ENCODE results near the gene MYG1.
"Not testable (repeated sequence)": the region's sequence is repeated elsewhere in the genome, so short reads cannot be mapped to it uniquely, and the experiment has no call there.

Gene MYG1

DNA sequence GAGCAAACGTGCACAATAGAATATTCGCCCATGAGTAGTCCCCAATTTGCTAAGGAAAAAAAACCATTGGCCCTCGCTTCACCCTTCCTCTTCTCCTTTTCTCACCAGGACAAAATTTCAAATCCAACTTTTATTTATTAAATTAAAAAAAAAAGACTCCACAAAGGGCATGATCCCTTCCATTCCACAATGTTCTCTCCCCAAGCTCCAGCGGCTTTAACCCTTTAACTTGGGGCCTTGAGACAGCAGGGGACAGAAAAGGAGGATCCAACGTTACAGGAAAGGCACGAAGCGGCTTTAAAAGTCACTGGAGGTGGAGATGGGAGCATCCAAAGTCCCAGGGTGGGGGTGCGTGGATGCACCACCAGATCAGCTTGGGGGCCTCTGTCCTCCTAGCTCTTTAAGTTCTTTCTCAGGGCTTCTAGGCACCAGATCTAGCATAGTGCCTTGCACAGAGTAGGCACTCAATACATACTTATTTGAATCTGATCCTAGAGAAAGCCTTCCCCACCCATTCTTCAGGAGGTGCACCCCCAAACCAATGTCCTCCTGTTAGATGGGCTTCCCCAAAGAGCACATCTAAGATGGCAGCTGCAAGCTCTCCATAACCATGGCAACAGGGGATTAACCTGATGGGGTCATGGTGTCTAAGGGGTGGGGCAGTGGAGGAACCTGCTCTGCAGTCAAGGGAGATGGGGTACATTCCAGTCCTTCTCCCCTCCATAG, 27.1 kb downstream of the MYG1 start:
- no peak for DNase-seq (ENCODE audit: low spot score in 2 of 2)
- Histone ChIP-seq H3K36me3 (replicated peaks) (no peaks in the 10 kb centered on the region), H3K27me3 (ENCODE audit: low read depth) (no peaks in the 10 kb centered on the region), H3K9me3 (no peaks in the 10 kb centered on the region), H3K4me3 (no peak overlapping the region), H3K4me1 (peaks cover 11% of the 10 kb centered on the region)
- in situ Hi-C loops (cut with MboI; ENCODE audit: low sequenced_read_pairs) = loop anchor here (10.0 kb wide), 1 partner anchor 178 kb away; the partner anchor contains the start of genes NPFF and TARBP2

DNA sequence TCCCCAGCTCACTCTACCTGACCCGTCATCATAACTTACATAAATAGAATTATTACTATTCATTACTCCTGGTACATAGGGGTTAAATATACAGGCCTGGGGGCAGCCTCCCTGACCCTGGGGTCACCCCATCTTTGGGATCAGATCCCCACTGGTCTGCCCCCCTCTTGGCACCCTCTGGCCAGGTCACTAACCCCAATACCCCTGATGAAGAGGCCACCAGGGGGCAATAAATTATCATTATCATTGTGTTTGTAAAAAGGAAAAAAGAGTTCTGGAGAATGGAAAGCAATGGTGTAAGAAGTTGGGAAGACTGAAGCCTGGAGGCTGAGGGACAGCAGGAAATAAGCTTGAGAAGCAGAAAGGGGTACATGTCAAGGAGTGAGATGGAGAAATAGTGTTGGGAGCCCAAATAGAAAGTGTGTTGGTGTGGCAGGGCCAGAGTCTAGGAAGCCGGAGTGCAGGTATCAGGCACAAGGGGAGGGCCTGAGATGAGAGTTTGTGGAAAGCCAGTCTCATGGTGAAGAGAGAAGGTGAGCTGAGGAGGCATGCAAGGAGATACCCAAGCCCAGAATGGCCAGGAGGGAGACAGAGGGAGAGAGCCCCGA, 28.0 kb downstream of the MYG1 start:
- H3K36me3 ChIP-seq (replicated peaks) = no peaks in the 10 kb centered on the region
- no peaks in the 10 kb centered on the region for H3K27me3 ChIP-seq (ENCODE audit: low read depth)
- H3K9me3 ChIP-seq = no peaks in the 10 kb centered on the region
- H3K4me1 ChIP-seq = peaks cover 8% of the 10 kb centered on the region
- in situ Hi-C loops (cut with MboI; ENCODE audit: low sequenced_read_pairs) = loop anchor here (10.0 kb wide), 1 partner anchor 177 kb away; the partner anchor contains the start of genes NPFF and TARBP2
- H3K4me3 ChIP-seq = no peak overlapping the region
- no peak for DNase-seq (ENCODE audit: low spot score in 2 of 2)

DNA sequence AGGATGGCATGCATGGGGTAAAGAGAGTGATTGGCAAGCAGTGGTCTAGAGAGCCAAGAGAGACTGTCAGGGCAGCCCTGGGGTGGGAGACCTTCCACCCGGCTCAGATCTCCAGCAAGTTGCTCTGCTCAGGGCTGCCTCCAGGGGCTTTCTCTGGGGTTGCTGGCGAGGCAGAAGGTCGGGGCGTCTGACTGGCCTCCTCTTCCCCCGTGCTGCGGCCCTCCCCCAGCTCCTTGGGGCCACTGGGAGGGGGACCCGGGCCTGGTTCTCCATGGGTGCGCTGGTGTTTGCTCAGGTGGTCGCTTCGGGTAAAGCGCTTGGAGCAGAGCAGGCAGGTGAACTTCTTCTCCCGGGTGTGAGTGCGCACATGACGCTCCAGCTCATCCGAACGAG, 28.5 kb downstream of the MYG1 start:
- Histone ChIP-seq H3K4me3 (no peak overlapping the region), H3K9me3 (no peaks in the 10 kb centered on the region), H3K4me1 (peaks cover 8% of the 10 kb centered on the region), H3K36me3 (replicated peaks) (no peaks in the 10 kb centered on the region), H3K27me3 (ENCODE audit: low read depth) (no peaks in the 10 kb centered on the region)
- DNase-seq (ENCODE audit: low spot score in 2 of 2) = no peak
- in situ Hi-C loops (cut with MboI; ENCODE audit: low sequenced_read_pairs) = loop anchor here (10.0 kb wide), 1 partner anchor 177 kb away; the partner anchor contains the start of genes NPFF and TARBP2

DNA sequence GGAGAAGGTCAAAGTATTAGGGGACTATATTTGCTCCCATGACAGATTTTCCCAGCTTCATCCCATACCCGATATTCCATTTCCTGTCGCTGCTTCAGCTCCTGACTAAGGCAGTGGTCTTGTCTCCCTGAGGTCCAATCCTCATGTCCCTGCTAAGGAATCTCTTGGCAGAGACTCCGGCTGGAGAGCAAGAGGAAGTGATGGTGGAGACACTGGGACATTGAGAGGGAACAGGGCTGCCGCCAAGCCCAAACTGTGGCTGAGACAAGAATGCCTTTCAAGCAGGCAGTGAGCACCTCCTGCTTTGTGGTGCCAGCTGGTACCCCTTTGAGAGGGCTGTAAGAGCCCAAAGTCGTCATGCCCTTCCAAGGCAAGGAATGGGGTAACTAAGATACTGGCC, 31.2 kb downstream of the MYG1 start:
- DNase-seq (ENCODE audit: low spot score in 2 of 2) = no peak
- H3K27me3 ChIP-seq (ENCODE audit: low read depth) = peaks cover under 1% of the 10 kb centered on the region; the same call in 1 of the 2 replicates
- in situ Hi-C loops (cut with MboI; ENCODE audit: low sequenced_read_pairs) = no loop called here
- no peaks in the 10 kb centered on the region for H3K36me3 ChIP-seq (replicated peaks)
- no peaks in the 10 kb centered on the region; the same call in 1 of the 2 replicates for H3K4me1 ChIP-seq
- no peaks in the 10 kb centered on the region for H3K9me3 ChIP-seq
- no peak overlapping the region for H3K4me3 ChIP-seq

DNA sequence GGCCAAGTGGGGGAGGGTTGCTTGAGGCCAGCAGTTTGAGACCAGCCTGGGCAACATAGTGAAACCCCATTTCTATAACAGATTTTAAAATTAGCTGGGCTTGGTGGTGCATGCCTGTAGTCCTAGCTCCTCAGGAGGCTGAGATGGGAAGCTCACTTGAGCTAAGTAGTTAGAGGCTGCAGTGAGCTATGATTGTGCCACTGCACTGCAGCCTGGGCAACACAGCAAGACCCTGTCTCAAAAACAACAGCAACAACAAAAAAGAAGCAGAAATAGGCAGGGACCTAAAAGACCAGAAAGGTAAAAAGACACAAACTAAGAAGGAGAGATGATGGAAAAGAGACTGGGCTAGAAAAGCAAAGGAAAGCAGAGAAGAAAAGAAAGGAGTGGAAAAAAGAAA, 32.8 kb downstream of the MYG1 start:
- H3K9me3 ChIP-seq; DNase-seq (ENCODE audit: low spot score in 2 of 2); in situ Hi-C loops (cut with MboI; ENCODE audit: low sequenced_read_pairs); H3K4me1 ChIP-seq; H3K4me3 ChIP-seq; H3K36me3 ChIP-seq (replicated peaks): not testable (repeated sequence)
- H3K27me3 ChIP-seq (ENCODE audit: low read depth) = peaks cover 12% of the 10 kb centered on the region

DNA sequence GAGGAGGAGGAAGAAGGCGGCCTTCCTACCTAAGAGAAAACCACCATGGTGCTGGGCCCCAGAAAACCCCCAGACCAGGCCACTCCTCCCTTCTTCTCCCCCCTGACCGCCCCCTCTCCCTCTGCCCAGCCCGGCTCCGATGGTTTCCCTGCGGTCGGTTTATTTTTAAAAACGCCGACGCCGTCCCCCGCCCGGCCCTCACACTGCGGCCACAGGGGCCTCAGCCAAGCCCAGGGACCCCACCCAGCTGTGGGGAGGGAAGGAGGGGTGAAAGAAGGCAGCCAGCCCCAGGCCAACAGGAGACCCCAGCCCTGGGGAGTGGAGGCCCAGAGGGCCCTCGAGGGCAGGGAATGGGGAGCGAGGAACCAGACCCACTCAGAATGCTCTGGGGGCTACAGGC, 33.2 kb downstream of the MYG1 start:
- no peak for DNase-seq (ENCODE audit: low spot score in 2 of 2)
- Histone ChIP-seq H3K36me3 (replicated peaks) (no peaks in the 10 kb centered on the region), H3K27me3 (ENCODE audit: low read depth) (peaks cover 12% of the 10 kb centered on the region), H3K9me3 (no peaks in the 10 kb centered on the region), H3K4me1 (no peaks in the 10 kb centered on the region), H3K4me3 (no peak overlapping the region)
- in situ Hi-C loops (cut with MboI; ENCODE audit: low sequenced_read_pairs) = no loop called here

DNA sequence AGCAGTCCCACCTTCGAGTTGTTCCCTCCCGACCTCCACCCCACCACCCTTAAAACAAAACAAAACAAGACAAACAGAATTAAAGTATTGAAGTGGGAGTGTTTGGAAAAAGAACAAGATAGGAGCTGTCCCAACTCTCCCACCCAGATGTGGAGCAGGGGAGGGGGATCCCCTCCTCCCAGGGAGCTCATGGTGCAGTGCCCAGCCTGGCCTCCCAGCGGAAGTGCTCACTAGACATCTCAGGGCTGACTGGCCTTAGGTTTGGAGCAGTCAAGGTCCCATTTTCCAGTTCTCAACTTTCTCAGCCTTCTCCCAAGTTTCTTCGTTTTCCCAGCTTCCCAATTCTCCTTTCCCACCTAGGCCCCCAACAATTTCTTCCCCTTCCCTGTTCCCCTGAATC, 33.8 kb downstream of the MYG1 start:
- H3K36me3 ChIP-seq (replicated peaks) = no peaks in the 10 kb centered on the region
- no peaks in the 10 kb centered on the region for H3K9me3 ChIP-seq
- H3K27me3 ChIP-seq (ENCODE audit: low read depth) = peaks cover 15% of the 10 kb centered on the region
- in situ Hi-C loops (cut with MboI; ENCODE audit: low sequenced_read_pairs) = no loop called here
- DNase-seq (ENCODE audit: low spot score in 2 of 2) = no peak
- H3K4me3 ChIP-seq = no peak overlapping the region
- no peaks in the 10 kb centered on the region for H3K4me1 ChIP-seq

DNA sequence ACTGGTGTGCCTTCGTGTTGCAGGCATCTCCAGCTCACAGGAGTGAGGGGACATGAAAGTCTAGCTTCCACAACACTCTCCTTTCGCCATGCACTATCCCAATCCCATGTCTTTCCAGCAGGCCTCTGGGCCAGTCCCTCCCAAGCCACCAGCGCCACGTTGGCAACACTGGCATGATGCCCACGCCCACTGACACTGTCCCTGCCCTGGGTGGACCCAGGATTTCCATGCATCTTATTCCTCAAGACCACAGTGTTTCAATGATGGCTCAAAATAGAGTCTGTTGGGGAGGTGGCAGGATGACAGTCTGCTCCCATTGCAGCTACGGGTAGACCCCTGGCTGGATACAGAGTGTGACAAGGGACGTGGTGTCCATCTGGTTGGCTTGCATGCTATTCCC, 34.4 kb downstream of the MYG1 start:
- H3K4me3 ChIP-seq = no peak overlapping the region

DNA sequence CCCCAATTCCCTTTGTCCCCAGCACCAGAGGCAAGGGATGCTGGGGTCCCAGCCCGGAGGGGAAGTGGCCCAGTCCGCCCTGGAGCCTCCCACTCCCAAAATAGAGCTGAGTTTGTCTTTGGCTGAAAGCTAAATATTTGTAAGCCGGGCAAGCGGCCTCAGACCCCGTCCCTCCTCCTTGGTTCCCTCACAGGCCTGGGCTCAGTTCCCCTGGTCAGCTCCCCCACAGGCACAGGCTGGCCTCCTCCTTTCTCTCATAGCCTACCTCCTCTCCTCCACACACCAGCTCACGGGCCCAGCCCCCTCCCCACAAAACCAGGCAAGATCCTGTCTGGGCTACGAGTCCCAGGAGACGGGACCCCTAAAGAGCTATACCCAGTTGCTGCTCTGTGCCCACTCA, 35.3 kb downstream of the MYG1 start:
- H3K4me3 ChIP-seq = no peak overlapping the region
- no peaks in the 10 kb centered on the region for H3K4me1 ChIP-seq
- H3K9me3 ChIP-seq = no peaks in the 10 kb centered on the region
- no peak for DNase-seq (ENCODE audit: low spot score in 2 of 2)
- H3K27me3 ChIP-seq (ENCODE audit: low read depth) = peaks cover 22% of the 10 kb centered on the region
- in situ Hi-C loops (cut with MboI; ENCODE audit: low sequenced_read_pairs) = no loop called here
- H3K36me3 ChIP-seq (replicated peaks) = no peaks in the 10 kb centered on the region

More for the DNA sequence above, 34.4 kb downstream of the MYG1 start:
- in situ Hi-C loops (cut with MboI; ENCODE audit: low sequenced_read_pairs) = no loop called here
- no peaks in the 10 kb centered on the region for H3K4me1 ChIP-seq
- H3K27me3 ChIP-seq (ENCODE audit: low read depth) = peaks cover 20% of the 10 kb centered on the region
- H3K9me3 ChIP-seq = no peaks in the 10 kb centered on the region
- no peaks in the 10 kb centered on the region for H3K36me3 ChIP-seq (replicated peaks)
- no peak for DNase-seq (ENCODE audit: low spot score in 2 of 2)

DNA sequence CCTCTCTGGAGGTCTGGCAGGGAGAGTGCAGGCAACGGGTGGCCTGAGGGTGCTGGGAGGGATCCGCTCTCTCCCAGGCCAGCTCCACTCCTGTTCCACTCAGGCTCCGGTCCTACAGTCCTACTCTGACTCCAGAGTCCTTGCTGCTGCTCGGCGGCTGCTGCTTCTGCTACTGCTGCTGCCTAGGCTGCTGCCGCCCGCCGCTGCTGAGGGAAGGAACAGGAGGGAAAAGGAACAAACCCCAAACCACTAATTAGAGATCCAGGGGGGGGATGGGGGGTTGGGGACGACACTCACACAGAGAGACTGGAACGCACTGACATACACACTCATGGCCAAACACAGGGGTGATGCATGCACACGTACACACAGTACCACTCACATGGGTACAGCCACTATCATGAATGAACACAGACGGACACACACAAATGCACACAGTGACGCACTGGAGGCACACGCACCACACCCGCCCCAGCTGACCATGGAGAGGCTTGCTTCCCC, 36.7 kb downstream of the MYG1 start, which contains the start of gene SP7:
Gene SP7, minus strand, starts transcription at position 174 of the 501 bp plus-strand sequence. CDS start 708 bp downstream, outside the sequence.
- Histone ChIP-seq H3K36me3 (replicated peaks) (no peaks in the 10 kb centered on the region), H3K4me3 (no peak within 1 kb of the TSS), H3K27me3 (ENCODE audit: low read depth) (peaks cover 22% of the 10 kb centered on the region), H3K4me1 (no peaks in the 10 kb centered on the region), H3K9me3 (no peaks in the 10 kb centered on the region)
- DNase-seq (ENCODE audit: low spot score in 2 of 2) = no peak
- in situ Hi-C loops (cut with MboI; ENCODE audit: low sequenced_read_pairs) = no loop called here

DNA sequence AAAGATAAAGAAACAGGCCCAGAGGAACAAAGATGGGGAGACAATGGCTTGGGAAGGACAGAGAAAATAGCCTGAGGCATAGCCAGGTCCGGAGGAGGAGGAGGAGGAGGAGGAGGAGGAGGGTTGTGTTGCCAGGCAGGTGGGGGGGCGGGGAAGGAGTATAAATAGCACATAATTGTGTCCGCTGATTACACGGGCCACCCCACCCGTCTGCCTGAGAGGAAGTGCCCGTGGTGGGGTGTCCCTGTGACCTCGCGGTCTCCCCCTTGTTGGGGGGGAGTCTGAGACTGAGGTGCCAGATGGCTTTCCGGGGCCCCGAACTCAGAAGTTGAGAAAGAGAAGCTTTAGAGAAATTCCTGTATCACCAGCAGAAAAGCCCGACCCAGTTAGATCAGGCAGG, 38.5 kb downstream of the MYG1 start:
- Histone ChIP-seq H3K4me1 (no peaks in the 10 kb centered on the region), H3K36me3 (replicated peaks) (no peaks in the 10 kb centered on the region), H3K4me3 (no peak overlapping the region), H3K9me3 (no peaks in the 10 kb centered on the region), H3K27me3 (ENCODE audit: low read depth) (peaks cover 22% of the 10 kb centered on the region)
- DNase-seq (ENCODE audit: low spot score in 2 of 2) = peak in 1 of 2 experiments; percentile 33
- in situ Hi-C loops (cut with MboI; ENCODE audit: low sequenced_read_pairs) = no loop called here

DNA sequence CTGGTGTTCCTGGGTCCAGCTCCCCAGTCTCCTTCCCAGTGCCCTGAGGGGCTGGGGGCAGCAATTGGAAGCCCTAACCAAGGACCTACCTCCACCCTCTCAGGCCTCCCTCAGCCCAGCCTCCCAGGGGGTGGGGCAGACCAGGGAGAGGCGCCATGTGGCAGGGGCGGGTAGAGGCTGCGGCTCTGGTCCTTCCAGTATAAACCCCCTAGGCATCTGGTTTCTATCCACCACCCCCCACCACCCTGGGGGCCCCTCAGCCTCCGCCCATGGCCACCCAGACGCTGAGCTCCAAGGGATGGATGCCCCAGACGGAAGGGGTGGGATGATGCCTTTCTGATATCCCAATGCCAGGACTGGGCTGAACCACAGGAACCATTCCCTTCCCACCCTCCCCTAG, 39.4 kb downstream of the MYG1 start:
- Histone ChIP-seq H3K9me3 (no peaks in the 10 kb centered on the region), H3K27me3 (ENCODE audit: low read depth) (peaks cover 22% of the 10 kb centered on the region), H3K36me3 (replicated peaks) (no peaks in the 10 kb centered on the region), H3K4me1 (no peaks in the 10 kb centered on the region), H3K4me3 (no peak overlapping the region)
- in situ Hi-C loops (cut with MboI; ENCODE audit: low sequenced_read_pairs) = no loop called here
- no peak for DNase-seq (ENCODE audit: low spot score in 2 of 2)

DNA sequence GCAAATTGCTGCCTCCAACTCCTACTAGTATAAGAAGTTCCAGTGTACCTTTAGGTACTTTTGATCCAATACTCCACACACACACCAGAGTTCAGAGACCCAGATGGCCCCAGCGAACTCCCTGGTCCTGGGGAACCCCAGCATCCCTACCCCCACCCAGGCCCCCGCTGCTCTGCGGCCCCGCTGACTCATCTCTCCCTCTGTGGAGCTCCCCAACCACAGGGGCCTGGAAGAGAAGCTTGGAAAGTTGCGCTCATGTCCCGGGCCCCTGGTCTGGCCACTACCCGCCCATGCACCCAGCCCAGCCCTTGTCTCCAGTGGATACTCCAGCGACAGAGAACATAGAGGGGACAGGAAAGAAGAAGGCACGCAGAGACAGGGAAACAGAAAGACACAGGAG, 40.9 kb downstream of the MYG1 start:
- no peaks in the 10 kb centered on the region for H3K9me3 ChIP-seq
- no peak overlapping the region for H3K4me3 ChIP-seq
- no peak for DNase-seq (ENCODE audit: low spot score in 2 of 2)
- H3K27me3 ChIP-seq (ENCODE audit: low read depth) = peaks cover 22% of the 10 kb centered on the region
- no peaks in the 10 kb centered on the region for H3K36me3 ChIP-seq (replicated peaks)
- H3K4me1 ChIP-seq = peaks cover 5% of the 10 kb centered on the region; the same call in 1 of the 2 replicates
- in situ Hi-C loops (cut with MboI; ENCODE audit: low sequenced_read_pairs) = no loop called here

DNA sequence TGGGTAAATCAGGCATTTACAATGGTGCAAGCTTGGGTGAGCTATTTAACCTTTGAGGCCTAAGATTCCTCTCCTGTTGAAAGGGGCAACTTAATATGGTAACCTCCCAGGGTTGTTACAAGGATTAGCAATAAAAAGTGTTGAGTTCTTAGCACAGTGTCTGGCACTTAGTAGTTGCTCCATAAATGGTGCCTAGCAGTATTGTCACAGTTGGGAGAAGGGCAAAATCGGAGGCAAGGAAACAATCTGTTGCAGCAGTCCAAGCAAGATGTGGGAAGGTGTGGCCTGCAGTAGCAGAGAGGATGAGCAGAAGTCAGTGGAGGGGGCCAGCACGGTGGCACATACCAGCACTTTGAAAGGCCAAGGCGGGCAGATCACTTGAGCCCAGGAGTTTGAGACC, 44.0 kb downstream of the MYG1 start:
- in situ Hi-C loops (cut with MboI; ENCODE audit: low sequenced_read_pairs) = no loop called here
- DNase-seq (ENCODE audit: low spot score in 2 of 2) = no peak
- H3K4me3 ChIP-seq = no peak overlapping the region
- no peaks in the 10 kb centered on the region for H3K9me3 ChIP-seq
- peaks cover 5% of the 10 kb centered on the region for H3K27me3 ChIP-seq (ENCODE audit: low read depth)
- no peaks in the 10 kb centered on the region for H3K36me3 ChIP-seq (replicated peaks)
- peaks cover 6% of the 10 kb centered on the region; the same call in 1 of the 2 replicates for H3K4me1 ChIP-seq

Measured in HAP-1 (cell line).